ENCODE results near the gene TERF2IP.

DNA sequence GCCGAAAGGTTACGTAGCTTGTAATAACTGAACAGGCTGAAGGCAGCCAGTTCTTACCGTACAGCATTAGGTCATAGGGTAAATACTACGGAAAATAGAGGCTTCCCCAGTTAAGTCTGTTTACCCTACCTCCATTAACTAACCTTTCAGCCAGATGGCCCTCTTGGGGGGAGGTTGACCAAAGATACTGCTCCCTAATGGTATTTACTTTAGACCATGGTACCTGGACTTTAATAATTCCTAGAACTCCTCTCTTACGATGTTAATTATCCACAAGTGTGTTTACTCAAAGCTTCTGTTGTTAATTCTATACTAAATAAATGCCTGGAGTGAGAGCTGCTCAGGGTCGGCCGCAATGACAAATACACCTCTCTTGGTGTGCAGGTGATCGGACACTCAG lies 14.7 kb upstream of the TERF2IP start:
- TF ChIP-seq, protein P1, sequence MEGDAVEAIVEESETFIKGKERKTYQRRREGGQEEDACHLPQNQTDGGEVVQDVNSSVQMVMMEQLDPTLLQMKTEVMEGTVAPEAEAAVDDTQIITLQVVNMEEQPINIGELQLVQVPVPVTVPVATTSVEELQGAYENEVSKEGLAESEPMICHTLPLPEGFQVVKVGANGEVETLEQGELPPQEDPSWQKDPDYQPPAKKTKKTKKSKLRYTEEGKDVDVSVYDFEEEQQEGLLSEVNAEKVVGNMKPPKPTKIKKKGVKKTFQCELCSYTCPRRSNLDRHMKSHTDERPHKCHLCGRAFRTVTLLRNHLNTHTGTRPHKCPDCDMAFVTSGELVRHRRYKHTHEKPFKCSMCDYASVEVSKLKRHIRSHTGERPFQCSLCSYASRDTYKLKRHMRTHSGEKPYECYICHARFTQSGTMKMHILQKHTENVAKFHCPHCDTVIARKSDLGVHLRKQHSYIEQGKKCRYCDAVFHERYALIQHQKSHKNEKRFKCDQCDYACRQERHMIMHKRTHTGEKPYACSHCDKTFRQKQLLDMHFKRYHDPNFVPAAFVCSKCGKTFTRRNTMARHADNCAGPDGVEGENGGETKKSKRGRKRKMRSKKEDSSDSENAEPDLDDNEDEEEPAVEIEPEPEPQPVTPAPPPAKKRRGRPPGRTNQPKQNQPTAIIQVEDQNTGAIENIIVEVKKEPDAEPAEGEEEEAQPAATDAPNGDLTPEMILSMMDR (IDR thresholded peaks at IDR 0.05): no peak
- TF ChIP-seq POLR2A (IDR thresholded peaks at IDR 0.05): no peak
- TF ChIP-seq EP300 (IDR thresholded peaks at IDR 0.05): no peak
